ENCODE data around the gene SEMG2. TPM values are rescaled to one million over a fixed set of nuclear protein-coding genes. Genes with fewer than 3 reads are reported as not detected.

Gene SEMG2
- polyA plus RNA-seq, 1 donor (not counting 4 experiments of a cell fraction or from before 2014, with no cell fraction given) = not detected

DNA sequence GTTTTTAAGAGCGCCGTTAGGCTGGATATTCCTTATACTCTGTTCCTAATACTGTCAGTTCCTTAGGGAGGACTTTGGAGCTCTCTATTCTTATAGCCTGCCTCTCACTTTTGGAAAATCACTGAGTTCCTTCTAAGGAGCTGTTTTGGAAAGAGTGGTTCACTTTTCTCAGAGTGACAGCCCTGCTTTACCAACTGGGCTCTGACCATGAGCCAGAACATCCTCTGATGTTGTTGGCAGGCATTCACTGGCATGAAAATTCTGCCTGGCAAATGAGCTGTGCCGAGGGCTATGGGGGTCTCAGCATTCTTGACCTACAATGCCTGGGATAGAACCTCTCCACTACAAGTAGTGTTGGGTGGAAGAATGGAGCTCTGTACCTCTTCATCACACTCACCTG lies 29.2 kb upstream of the SEMG2 start:
- dilution Hi-C loops (cut with MboI; ENCODE audit: extremely low pct_ligation_motif_present, low sequenced_read_pairs) = no loop called here
- Histone ChIP-seq H4K20me1 (ENCODE audit: control insufficient read depth, extremely low read depth, insufficient read depth, low read length) (no peaks in the 10 kb centered on the region), H3K36me3 (ENCODE audit: control insufficient read depth in 2 of 2, extremely low read depth in 1 of 2, insufficient read depth in 2 of 2, low read length in 2 of 2) (no peaks in the 10 kb centered on the region), H2AFZ (ENCODE audit: control insufficient read depth, low read length) (no peak overlapping the region), H3K4me3 (ENCODE audit: control insufficient read depth in 2 of 3, extremely low read depth in 1 of 3, insufficient read depth in 2 of 3, low read depth in 1 of 3, low read length in 3 of 3) (no peak overlapping the region), H3K27me3 (ENCODE audit: control insufficient read depth, extremely low read depth, insufficient read depth, low read length) (no peaks in the 10 kb centered on the region), H3K9me3 (ENCODE audit: control insufficient read depth, low read depth, low read length) (no peaks in the 10 kb centered on the region), H3K79me2 (ENCODE audit: control insufficient read depth, insufficient read depth, low read length) (no peaks in the 10 kb centered on the region), H3K4me1 (ENCODE audit: control insufficient read depth, extremely low read depth, insufficient read depth, low read length) (no peaks in the 10 kb centered on the region), H3K9me1 (ENCODE audit: control insufficient read depth, extremely low read depth, insufficient read depth, low read length) (no peaks in the 10 kb centered on the region), H3K4me2 (ENCODE audit: control insufficient read depth, extremely low read depth, insufficient read depth, low read depth, low read length) (no peak overlapping the region), H3K27ac (ENCODE audit: control insufficient read depth, insufficient read depth, low read length) (no peak overlapping the region), H3K9ac (ENCODE audit: control insufficient read depth, extremely low read depth, insufficient read depth, low read length) (no peak overlapping the region)
- no peak for FAIRE-seq
- TF ChIP-seq EZH2 (IDR thresholded peaks at IDR 0.05; ENCODE audit: low read length) = no peak
- TF ChIP-seq, protein P1, sequence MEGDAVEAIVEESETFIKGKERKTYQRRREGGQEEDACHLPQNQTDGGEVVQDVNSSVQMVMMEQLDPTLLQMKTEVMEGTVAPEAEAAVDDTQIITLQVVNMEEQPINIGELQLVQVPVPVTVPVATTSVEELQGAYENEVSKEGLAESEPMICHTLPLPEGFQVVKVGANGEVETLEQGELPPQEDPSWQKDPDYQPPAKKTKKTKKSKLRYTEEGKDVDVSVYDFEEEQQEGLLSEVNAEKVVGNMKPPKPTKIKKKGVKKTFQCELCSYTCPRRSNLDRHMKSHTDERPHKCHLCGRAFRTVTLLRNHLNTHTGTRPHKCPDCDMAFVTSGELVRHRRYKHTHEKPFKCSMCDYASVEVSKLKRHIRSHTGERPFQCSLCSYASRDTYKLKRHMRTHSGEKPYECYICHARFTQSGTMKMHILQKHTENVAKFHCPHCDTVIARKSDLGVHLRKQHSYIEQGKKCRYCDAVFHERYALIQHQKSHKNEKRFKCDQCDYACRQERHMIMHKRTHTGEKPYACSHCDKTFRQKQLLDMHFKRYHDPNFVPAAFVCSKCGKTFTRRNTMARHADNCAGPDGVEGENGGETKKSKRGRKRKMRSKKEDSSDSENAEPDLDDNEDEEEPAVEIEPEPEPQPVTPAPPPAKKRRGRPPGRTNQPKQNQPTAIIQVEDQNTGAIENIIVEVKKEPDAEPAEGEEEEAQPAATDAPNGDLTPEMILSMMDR (optimal IDR thresholded peaks at IDR 0.05 in 1 of 3, IDR thresholded peaks at IDR 0.05 in 1 of 3, conservative IDR thresholded peaks at IDR 0.05 in 1 of 3; ENCODE audit: extremely low read depth in 1 of 3, insufficient read depth in 2 of 3, low read length in 3 of 3) = no peak
- no peak for DNase-seq (ENCODE audit: low read depth, low spot score)

DNA sequence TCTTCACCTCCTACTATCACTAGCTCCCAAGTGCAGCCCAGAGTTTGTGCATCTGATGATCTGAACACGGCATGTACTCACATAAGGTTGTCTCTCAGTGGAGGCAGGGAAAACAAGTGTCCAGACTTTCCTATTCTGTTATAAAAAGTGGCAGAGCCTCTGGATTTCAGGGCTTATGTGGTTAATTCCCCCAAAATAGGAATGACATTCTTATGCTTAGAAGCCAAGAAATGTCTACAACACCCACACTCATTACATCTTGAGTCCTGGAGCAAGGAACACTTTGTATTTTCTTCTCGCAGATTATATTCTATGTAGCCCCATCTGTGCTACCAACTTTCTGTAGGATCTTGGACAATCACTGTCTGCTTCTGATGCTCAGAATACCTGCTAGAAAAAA lies 27.8 kb upstream of the SEMG2 start:
- no peaks in the 10 kb centered on the region for H3K79me2 ChIP-seq (ENCODE audit: control insufficient read depth, insufficient read depth, low read length)
- H3K4me2 ChIP-seq (ENCODE audit: control insufficient read depth, extremely low read depth, insufficient read depth, low read depth, low read length) = no peak overlapping the region
- FAIRE-seq (no peak), DNase-seq (ENCODE audit: low read depth, low spot score) (no peak)
- H3K4me1 ChIP-seq (ENCODE audit: control insufficient read depth, extremely low read depth, insufficient read depth, low read length) = no peaks in the 10 kb centered on the region
- no peak overlapping the region for H2AFZ ChIP-seq (ENCODE audit: control insufficient read depth, low read length)
- no peaks in the 10 kb centered on the region for H3K9me3 ChIP-seq (ENCODE audit: control insufficient read depth, low read depth, low read length)
- no peak overlapping the region for H3K27ac ChIP-seq (ENCODE audit: control insufficient read depth, insufficient read depth, low read length)
- H4K20me1 ChIP-seq (ENCODE audit: control insufficient read depth, extremely low read depth, insufficient read depth, low read length) = no peaks in the 10 kb centered on the region
- H3K27me3 ChIP-seq (ENCODE audit: control insufficient read depth, extremely low read depth, insufficient read depth, low read length) = peaks cover 4% of the 10 kb centered on the region
- no peak overlapping the region for H3K4me3 ChIP-seq (ENCODE audit: control insufficient read depth in 2 of 3, extremely low read depth in 1 of 3, insufficient read depth in 2 of 3, low read depth in 1 of 3, low read length in 3 of 3)
- TF ChIP-seq, protein P1 (optimal IDR thresholded peaks at IDR 0.05 in 1 of 3, IDR thresholded peaks at IDR 0.05 in 1 of 3, conservative IDR thresholded peaks at IDR 0.05 in 1 of 3; ENCODE audit: extremely low read depth in 1 of 3, insufficient read depth in 2 of 3, low read length in 3 of 3) = no peak
- no peak for TF ChIP-seq EZH2 (IDR thresholded peaks at IDR 0.05; ENCODE audit: low read length)
- dilution Hi-C loops (cut with MboI; ENCODE audit: extremely low pct_ligation_motif_present, low sequenced_read_pairs) = no loop called here
- H3K9me1 ChIP-seq (ENCODE audit: control insufficient read depth, extremely low read depth, insufficient read depth, low read length) = no peaks in the 10 kb centered on the region
- H3K36me3 ChIP-seq (ENCODE audit: control insufficient read depth in 2 of 2, extremely low read depth in 1 of 2, insufficient read depth in 2 of 2, low read length in 2 of 2) = no peaks in the 10 kb centered on the region
- no peak overlapping the region for H3K9ac ChIP-seq (ENCODE audit: control insufficient read depth, extremely low read depth, insufficient read depth, low read length)

Measured in keratinocyte (primary cell).